Measurements from ENCODE around the gene PADI3. TPM values are rescaled to one million over a fixed set of nuclear protein-coding genes. Genes with fewer than 3 reads are reported as not detected.

PADI3 gene
- total RNA-seq, 4 donors from 2014 or later, result not detected

GRCh38 chr1:17309426-17310067 lies 60.6 kb downstream of the PADI3 start:
- Histone ChIP-seq H3K27me3 (no peaks in the 10 kb centered on the region), H3K27ac (no peak overlapping the region), H3K4me1 (no peaks in the 10 kb centered on the region), H3K9me3 (no peaks in the 10 kb centered on the region), H3K4me3 (no peak overlapping the region), H3K36me3 (no peaks in the 10 kb centered on the region)
- DNase-seq, result no peak
- TF ChIP-seq POLR2A (IDR thresholded peaks at IDR 0.05) (no peak), CTCF (IDR thresholded peaks at IDR 0.05) (no peak)

- Histone ChIP-seq H3K4me3 (no peak overlapping the region), H3K9me3 (no peaks in the 10 kb centered on the region), H3K27ac (no peak overlapping the region), H3K27me3 (no peaks in the 10 kb centered on the region), H3K36me3 (no peaks in the 10 kb centered on the region), H3K4me1 (no peaks in the 10 kb centered on the region)
- peak in 1 of 3 donors; percentile 17 for DNase-seq
- no peak for TF ChIP-seq POLR2A (IDR thresholded peaks at IDR 0.05)
- TF ChIP-seq CTCF (IDR thresholded peaks at IDR 0.05), result no peak
These were observed 61.3 kb downstream of the PADI3 start for GRCh38 chr1:17310068-17310640.

GRCh38 chr1:17313530-17314309 lies 64.8 kb downstream of the PADI3 start:
- Histone ChIP-seq H3K4me1 (no peaks in the 10 kb centered on the region), H3K36me3 (no peaks in the 10 kb centered on the region), H3K9me3 (no peaks in the 10 kb centered on the region), H3K27ac (no peak overlapping the region), H3K27me3 (no peaks in the 10 kb centered on the region), H3K4me3 (no peak overlapping the region)
- TF ChIP-seq CTCF (IDR thresholded peaks at IDR 0.05) (no peak), POLR2A (IDR thresholded peaks at IDR 0.05) (no peak)
- peak in 1 of 3 donors; percentile 9 for DNase-seq

GRCh38 chr1:17314491-17314971 lies 65.6 kb downstream of the PADI3 start:
- Histone ChIP-seq H3K36me3 (no peaks in the 10 kb centered on the region), H3K27me3 (no peaks in the 10 kb centered on the region), H3K9me3 (no peaks in the 10 kb centered on the region), H3K27ac (no peak overlapping the region), H3K4me3 (no peak overlapping the region), H3K4me1 (no peaks in the 10 kb centered on the region)
- peak in 1 of 3 donors; percentile 22 for DNase-seq
- TF ChIP-seq CTCF (IDR thresholded peaks at IDR 0.05) (no peak), POLR2A (IDR thresholded peaks at IDR 0.05) (no peak)

- no peak for DNase-seq
- no peak overlapping the region for H3K27ac ChIP-seq
These were observed 66.7 kb downstream of the PADI3 start for GRCh38 chr1:17315542-17316130.

More at GRCh38 chr1:17315542-17316130, 66.7 kb downstream of the PADI3 start:
- Histone ChIP-seq H3K4me1 (no peaks in the 10 kb centered on the region), H3K27me3 (no peaks in the 10 kb centered on the region), H3K4me3 (no peak overlapping the region), H3K9me3 (no peaks in the 10 kb centered on the region), H3K36me3 (no peaks in the 10 kb centered on the region)
- TF ChIP-seq POLR2A (IDR thresholded peaks at IDR 0.05), result no peak
- no peak for TF ChIP-seq CTCF (IDR thresholded peaks at IDR 0.05)

Data from Peyer's patch (tissue), 4 donors.